Measurements from ENCODE around the gene HPCAL1. TPM values are rescaled to one million over a fixed set of nuclear protein-coding genes. Genes with fewer than 3 reads are reported as not detected.

Gene HPCAL1
- total RNA-seq, 1 experiment from 2014 or later: 165 TPM

DNA sequence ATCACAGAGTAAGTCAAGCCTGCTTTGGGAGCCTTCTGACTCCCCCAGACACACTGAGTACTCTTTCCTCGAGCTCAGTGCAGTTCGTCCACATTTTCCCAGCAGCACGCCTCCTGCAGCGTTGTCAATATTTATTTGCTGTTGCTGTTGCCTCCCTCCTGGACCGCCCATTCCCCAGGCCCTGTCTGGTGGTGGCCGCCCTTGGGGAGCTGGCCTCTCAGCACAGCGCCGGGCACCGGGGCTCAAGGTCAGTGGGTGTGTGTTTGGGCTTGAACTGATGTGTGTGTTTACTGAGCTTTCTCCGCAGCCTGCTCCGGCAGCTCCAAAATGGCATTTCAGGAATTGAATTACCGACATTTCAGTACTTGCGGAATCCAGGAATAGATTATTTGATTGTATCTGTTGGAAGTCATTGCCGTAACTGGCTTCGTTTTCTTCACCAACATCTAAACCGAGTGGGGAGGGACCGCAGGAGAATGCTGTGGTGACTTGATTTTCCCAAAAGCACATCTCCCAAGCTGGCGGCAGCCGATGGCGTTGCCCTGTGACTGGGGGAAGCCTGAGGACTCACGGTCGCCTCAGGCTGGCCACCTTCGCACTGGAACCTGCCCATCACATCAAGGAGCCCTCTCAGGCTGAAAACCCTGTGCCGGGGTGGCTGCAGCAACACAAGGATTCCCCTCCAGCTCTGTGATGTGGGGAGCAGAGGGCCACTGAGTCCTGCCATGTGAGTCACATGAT lies 66.0 kb downstream of the HPCAL1 start:
- in situ Hi-C loops (cut with HindIII; ENCODE audit: low pct_unique_long_range_greater_than_20kb, low sequenced_read_pairs): no loop called here
- no peak for DNase-seq (ENCODE audit: low read depth)

DNA sequence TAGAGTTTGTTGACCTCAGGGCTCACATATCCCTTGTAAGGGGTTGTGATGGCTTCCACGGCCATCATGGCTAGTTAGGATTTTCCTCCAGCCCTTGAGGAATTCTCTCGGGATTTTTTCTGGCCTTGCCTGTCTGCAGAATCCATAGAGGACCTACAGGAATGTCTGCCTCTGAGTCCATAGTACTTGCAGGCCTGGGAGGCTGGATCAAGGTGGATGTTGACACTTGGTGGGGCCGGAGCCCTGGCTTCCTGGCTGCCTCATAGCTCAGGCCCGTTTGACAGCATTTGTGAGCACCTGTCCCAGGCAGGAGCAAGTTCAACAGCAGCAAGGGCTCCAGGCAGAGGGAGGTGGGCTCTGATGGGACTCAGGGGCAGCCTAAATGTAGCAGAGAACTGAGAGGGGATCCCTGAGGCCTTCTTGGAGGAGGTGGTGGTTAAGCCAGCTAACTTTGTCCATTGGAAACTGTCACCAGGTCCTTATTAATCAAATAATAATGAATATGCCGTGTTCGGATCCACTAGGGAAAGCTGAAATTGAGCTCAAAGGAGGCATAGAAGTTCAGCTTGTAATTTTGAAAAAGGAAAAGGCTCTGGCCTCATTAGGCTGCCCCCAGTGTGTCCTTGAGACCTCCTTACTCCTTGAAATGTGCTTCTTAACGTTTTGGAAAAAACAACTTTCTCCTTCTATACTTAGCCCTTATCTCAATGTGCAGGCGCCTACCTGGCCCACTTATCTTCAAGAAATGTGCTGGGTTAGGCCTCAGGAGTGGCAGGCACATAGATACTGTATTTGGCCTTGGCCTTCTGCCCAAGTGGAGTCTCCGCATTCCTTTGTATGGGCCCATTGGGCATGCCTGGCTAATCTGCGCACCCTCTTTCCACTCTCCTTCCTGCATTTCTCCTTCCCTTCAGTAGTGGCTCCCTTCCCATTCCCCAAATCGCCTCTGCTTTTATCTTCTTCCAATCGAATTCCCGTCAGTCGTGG lies 66.9 kb downstream of the HPCAL1 start:
- in situ Hi-C loops (cut with HindIII; ENCODE audit: low pct_unique_long_range_greater_than_20kb, low sequenced_read_pairs): no loop called here

DNA sequence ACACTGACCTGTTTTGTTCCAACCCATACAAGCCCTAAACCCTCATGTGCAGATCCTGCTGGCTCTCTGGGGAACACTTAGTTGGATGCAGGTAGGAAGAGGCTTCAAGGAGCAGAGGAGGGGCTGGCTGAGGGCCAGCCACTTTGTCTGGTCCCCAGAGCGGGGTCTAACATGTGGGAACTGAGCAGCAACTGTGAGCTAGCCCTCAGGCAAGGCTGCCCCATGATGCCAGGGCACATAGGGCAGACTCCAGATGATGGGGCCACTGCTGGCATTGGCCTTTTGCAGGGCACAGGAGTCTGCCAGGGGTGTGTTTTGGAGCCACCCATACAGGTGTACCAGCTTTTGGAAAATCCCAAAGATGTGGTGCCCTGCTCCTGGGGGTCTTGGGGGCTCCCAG lies 67.7 kb downstream of the HPCAL1 start:
- DNase-seq (ENCODE audit: low read depth): no peak
- in situ Hi-C loops (cut with HindIII; ENCODE audit: low pct_unique_long_range_greater_than_20kb, low sequenced_read_pairs): no loop called here

More for the DNA sequence above, 66.9 kb downstream of the HPCAL1 start:
- DNase-seq (ENCODE audit: low read depth): no peak

DNA sequence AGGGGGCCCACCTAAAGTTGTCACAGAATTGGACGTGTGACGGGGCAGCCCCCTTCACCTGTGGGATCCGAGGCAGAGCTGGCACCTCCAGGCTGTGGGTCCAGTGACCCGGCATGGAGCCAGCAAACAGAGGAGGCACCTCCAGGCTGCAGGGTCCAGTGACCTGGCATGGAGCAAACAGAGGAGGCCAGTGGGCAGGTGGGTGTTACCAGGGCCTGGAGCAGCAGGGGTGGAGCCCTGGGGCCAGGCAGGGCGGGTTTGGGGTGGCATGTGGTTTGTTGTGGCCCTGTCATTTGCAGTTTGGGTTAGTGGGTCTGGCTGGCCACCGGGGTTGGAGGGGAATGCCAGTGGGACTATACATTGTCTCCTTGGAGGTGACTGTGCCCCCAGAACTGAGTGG lies 68.2 kb downstream of the HPCAL1 start:
- DNase-seq (ENCODE audit: low read depth): no peak
- in situ Hi-C loops (cut with HindIII; ENCODE audit: low pct_unique_long_range_greater_than_20kb, low sequenced_read_pairs): no loop called here

DNA sequence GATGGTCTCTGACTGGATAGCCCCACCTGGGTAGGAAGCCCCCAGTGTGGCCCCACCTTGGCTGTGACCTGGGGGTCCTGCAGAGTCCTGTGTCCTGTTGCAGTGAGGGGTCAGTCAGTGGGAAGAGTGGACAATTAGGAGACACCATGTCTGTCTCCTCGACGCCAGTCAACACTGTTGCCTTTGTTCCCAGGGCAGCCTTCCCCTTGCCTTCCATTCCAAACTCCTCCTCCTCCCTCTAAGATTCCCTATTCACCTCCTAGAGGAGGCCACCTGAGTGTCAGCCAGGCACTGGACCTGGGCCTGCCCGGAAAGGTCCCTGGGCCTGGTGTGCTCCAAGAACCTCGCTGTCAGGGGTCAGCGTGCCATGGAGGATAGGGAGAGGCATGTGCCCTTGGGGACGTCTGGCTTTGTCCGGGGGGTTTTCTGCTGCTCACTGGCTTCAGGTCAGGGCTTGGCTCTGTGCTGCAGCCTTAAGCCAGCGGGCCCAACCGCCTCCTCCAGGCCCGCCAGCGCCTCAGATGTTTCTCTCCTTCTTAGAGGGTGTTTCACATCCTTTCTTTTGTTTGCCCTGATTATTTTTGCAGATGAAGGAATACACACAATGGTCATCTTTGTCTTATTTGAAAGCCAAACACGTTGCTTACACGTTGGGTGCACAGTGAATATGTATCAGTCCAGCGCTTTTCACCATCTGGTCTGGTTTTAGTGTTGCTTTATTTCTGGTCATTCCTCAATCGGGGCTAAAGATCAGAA lies 68.9 kb downstream of the HPCAL1 start:
- in situ Hi-C loops (cut with HindIII; ENCODE audit: low pct_unique_long_range_greater_than_20kb, low sequenced_read_pairs): no loop called here

DNA sequence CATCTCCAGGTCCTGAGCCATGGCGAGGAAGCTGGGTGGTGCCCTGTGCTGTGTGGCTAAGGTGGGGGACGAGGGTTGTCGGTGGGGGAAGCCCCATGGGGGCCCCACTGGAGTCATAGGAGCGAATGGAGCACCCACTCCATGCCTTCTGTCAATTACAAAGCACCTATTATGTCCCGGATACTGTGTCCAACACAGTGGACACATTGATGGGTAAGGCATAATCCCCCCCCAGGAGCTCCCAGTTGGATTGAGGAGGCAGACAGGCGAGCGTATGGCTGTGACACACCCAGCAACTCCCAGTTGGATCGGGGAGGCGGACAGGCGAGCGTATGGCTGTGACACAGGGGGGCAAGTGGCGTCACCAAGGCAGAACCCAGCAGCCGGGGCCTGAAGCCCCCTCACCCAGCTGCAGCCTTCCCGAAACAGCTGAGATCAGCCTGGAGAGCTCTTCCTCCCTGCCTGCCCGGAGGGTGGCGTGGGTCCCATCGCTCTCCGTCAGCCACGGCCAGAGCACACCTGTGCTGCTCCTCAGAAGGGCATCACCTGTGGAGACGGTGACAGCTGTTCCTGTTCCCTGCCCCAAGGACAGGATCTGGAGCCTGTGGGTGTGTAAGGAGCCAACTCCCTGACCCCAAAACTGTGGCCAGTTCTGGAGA lies 69.6 kb downstream of the HPCAL1 start:
- in situ Hi-C loops (cut with HindIII; ENCODE audit: low pct_unique_long_range_greater_than_20kb, low sequenced_read_pairs): no loop called here

More for the DNA sequence above, 68.9 kb downstream of the HPCAL1 start:
- no peak for DNase-seq (ENCODE audit: low read depth)

DNA sequence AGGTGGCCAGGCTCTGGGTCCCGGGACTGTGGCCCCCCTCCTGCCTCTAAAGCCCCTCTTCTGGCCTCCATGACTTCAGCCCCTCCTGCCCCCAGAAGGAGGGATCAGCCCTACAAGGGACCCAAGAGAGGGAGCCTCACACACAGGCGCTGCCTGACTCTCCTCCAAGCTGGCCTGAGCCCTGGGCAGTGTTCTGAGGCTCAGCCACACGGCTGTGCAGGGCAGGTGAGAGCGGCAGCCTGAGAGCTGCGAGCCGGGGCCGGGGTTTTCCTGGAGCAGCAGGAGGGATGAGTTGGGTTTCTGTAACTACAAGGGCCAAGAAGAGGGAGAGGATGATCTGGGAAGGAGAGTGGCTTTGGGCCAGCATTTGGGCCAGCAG lies 70.1 kb downstream of the HPCAL1 start:
- DNase-seq (ENCODE audit: low read depth): no peak
- in situ Hi-C loops (cut with HindIII; ENCODE audit: low pct_unique_long_range_greater_than_20kb, low sequenced_read_pairs): no loop called here

More for the DNA sequence above, 69.6 kb downstream of the HPCAL1 start:
- no peak for DNase-seq (ENCODE audit: low read depth)

DNA sequence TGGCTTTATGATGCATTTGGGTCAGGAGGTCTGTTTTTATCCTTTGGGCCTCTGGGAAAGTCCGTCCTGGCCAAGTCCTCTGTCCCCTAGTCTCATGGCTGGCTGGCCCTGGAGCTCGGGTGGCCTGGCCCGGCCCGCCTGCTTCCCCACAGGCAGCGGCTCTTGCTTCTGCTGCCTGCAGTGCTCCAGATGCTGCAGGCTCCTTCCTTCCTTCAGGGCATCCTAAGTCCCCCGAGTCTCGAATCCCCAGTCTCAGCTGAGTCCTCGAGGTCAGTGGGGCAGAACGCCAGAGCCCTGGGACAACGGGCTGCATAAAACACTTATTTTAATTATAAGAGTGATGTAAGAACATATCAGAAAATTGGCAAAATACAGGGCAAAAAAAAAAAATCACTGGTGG lies 71.2 kb downstream of the HPCAL1 start:
- in situ Hi-C loops (cut with HindIII; ENCODE audit: low pct_unique_long_range_greater_than_20kb, low sequenced_read_pairs): no loop called here
- no peak for DNase-seq (ENCODE audit: low read depth)

DNA sequence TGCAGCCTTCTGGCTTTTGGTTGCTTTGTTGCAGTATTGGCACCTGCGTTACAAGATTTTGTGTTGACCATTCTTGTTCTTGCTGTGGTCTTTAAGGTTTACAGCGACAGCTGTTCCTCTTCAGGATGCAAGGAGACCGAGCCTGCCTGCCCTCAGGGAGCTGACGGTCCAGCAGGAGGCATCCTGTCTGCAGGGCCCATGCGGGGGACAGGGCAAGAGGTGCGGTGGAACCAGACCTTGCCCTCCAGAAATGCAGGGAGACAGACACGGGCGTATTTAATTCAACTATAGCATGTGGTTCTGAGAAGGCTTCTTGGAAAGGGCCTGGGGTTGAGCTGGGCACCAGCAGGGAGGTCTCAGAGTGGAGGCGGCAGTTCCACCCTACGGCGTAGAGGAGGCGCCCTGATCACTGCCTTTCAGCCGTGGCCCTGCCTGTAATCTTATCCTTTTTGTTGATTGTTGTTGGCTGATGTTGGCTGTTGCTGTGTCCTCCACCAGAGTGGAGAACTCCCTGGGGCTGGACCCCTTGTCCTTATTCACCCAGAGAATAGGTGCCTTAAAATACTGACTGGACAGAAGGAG lies 71.7 kb downstream of the HPCAL1 start:
- in situ Hi-C loops (cut with HindIII; ENCODE audit: low pct_unique_long_range_greater_than_20kb, low sequenced_read_pairs): no loop called here
- no peak for DNase-seq (ENCODE audit: low read depth)

DNA sequence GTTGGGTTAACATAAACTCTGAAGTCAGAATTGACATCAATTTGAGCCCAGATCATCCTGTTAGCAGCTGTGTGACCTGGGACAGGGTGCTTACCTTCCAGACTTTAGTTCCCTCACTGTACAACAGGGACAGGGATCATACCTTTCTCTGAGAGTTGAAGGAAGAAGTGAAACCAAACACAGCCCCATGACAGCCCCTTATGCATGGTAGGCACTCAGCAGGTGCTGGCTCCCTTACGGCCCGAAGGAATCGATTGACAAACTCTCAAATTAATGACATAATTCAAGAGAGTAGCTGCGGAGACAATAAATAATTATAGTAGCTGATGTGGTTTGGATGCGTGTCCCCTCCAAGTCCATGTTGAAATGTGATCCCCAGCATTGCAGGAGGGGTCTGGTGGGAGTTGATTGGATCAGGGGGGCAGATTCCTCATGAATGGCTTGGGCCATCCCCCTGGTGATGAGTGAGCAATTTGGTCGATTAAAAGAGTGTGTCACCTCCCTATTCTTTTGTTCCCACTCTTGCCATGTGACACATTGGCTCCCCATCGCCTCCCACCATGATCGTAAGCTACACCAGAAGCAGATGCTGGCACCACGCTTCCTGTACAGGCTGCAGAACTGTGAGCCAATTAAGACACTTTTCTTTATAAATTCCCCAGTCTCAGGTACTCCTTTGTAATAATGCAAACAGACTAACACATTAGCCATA lies 73.0 kb downstream of the HPCAL1 start:
- in situ Hi-C loops (cut with HindIII; ENCODE audit: low pct_unique_long_range_greater_than_20kb, low sequenced_read_pairs): no loop called here
- no peak for DNase-seq (ENCODE audit: low read depth)

DNA sequence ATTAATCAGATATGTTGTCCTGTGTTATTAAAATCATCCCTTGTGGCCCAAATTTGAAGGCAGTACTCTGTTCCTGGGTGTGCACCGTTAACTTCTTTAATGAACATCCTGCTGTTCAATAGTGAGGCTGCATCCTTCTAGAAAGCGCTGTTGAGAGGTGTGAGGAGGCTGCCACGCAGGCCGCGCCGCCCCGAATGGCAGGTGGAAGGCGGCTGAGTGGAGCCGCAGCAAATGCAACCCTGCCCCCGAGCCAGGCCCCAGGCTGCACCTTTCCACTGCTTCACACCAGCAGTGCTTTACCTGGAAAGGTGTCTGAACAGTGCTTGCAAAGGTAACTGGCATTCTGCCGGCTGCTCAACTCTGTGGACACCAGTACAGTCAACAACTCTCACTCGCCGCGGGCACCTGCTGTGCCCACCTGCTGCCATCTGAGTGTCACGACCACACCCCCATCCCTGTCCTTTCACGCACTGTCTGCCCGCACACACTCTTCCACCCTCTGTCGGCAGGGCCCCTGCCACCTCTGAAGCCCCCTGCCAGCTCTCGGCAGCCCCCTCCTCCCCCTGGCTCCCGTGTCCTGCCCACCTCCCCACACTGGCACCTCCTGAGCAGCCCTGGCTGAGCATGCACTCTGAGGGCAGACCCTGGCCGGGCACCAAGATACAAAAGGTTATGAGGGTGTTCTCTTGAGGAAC lies 74.5 kb downstream of the HPCAL1 start:
- in situ Hi-C loops (cut with HindIII; ENCODE audit: low pct_unique_long_range_greater_than_20kb, low sequenced_read_pairs): no loop called here
- no peak for DNase-seq (ENCODE audit: low read depth)

DNA sequence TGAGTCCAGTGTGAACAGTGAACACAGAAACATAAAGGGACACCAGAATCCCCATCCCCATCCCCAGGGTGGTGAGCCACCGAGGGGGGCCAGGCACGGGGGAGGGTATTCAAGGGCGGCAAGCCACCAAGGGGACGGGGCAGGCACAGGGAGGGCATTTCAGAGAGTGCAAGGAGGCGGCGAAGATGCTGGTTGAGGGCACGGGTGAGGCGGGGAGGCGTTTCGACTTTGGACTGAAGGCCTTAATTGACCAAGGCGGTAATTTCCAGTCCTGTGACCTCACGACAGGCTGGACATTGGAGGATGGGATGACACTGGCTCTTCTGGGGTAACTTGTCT lies 75.0 kb downstream of the HPCAL1 start:
- in situ Hi-C loops (cut with HindIII; ENCODE audit: low pct_unique_long_range_greater_than_20kb, low sequenced_read_pairs): no loop called here
- no peak for DNase-seq (ENCODE audit: low read depth)

DNA sequence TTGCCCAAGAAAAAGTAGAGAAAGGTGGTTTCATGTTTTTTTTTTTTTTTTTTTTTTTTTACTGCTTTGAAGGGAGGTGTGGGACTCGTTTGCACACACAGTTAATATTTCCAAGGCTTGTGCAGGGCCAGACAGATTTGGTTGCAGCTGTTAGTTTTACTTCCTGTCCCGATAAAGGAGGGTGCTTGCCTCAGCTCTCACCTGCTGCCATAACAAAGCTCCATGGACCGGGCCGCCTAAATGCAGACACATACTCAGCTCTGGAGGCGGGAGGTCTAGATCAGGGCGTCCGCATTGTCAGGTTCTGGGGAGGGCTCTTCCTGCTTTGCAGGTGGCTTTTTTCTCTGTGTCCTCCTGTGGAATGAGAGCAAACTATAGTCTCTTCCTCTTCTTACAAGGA lies 75.5 kb downstream of the HPCAL1 start:
- DNase-seq (ENCODE audit: low read depth): no peak
- in situ Hi-C loops (cut with HindIII; ENCODE audit: low pct_unique_long_range_greater_than_20kb, low sequenced_read_pairs): no loop called here

DNA sequence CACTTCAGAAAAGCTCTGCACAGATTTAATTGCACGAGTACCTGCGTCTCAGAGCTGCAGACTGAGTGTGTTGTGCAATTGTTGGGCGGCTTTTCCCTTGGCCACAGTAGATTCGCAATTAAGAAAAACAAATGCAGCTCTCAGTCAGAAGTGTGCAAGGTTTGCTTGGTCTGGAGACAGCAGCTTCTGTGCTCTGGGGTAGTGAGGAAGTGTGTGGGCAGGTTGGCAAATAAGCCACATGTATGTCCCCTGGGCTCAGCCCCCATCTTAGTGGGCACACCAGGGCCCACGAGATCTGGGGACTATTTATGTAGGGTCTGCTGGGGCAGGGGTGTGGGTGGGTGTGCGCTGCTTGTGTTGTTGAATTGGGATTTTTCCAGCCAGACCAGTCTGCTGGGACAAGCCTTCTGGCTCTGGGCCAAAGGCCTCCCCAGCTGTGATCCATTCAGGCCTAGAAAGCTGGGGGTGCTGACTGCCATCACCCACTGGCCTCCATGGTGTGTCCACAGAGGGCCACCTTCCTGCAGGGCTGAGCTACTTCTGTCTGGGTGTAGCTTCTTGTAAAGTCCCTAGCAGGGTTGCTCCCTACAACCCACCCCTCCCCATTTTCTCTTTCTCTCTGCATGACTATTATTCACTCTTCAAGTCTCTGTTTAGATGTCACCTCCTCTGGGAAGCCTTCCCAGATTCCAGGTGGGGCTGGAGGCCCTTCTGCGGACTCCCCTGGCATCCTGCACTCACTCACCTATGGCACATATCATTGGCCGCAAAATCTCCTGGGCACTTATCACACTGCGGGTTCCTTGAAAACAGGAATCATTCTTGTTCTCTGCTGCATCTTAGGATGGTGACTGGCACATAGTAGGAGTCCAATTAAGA lies 77.6 kb downstream of the HPCAL1 start:
- in situ Hi-C loops (cut with HindIII; ENCODE audit: low pct_unique_long_range_greater_than_20kb, low sequenced_read_pairs): no loop called here
- DNase-seq (ENCODE audit: low read depth): no peak

DNA sequence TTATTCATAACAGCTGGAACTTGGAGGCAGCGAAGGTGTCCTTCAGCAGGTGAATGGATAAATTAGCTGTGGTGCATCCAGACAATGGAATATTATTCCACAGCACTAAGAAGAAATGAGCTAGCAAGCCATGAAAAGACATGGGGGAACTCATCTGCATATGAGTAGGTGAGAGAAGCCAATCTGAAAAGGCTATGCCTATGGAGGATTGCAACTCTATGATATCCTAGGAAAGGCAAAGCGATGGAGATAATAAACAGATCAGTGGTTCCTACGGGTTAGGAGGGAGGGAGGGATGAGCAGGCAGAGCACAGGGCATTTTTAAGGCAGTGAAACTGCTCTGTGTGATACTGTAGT lies 79.3 kb downstream of the HPCAL1 start:
- in situ Hi-C loops (cut with HindIII; ENCODE audit: low pct_unique_long_range_greater_than_20kb, low sequenced_read_pairs): no loop called here
- no peak for DNase-seq (ENCODE audit: low read depth)

DNA sequence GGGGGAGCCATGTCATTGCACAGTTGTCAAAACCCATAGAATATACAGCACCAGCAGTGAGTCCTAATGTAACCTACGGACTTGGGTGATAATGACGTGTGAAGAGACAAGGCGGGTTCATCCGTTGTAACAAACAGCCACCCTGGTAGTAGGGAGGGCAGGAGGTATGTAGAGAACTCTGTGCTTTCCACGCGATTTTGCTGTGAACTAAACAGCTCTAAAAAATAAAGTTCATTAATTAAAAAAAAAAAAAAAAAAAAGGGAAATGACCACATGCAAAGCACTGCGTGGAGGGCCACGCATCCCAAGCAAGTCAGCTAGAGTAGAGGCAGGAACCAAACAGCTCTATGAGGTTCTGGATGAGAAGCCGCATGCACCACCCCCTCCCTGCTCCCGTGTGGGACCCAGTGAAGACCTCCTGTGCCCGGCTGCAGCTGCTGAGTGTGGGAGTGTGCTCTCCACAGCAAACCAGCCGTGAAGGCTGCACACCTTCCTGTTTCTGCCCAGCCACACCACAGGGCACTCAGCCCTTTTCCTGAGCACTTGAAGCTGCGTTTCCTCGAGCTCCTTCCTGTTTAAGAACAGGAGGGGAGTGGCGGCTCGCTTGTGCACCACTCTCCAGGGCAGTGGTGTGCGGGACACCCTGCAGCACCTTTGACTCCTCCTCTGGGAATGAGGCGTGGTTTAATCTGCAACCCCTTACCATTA lies 79.8 kb downstream of the HPCAL1 start:
- in situ Hi-C loops (cut with HindIII; ENCODE audit: low pct_unique_long_range_greater_than_20kb, low sequenced_read_pairs): no loop called here
- DNase-seq (ENCODE audit: low read depth): no peak

Measured in Caki2 (cell line).